ENCODE measurements around the gene THAP4. TPM values are rescaled to one million over a fixed set of nuclear protein-coding genes. Genes with fewer than 3 reads are reported as not detected.
A peak's percentile ranks its signal among the peaks of the same experiment; 100 is the strongest.

THAP4 gene
- total RNA-seq, 1 donor from 2014 or later, result 46.1 TPM

GRCh38 chr2:241649927-241650326 lies 13.0 kb upstream of the THAP4 start:
- intact Hi-C loops (cut with DNase I), result no loop called here
- peaks cover 36% of the 10 kb centered on the region for H3K36me3 ChIP-seq
- H3K27ac ChIP-seq, result no peak overlapping the region
- peaks cover 4% of the 10 kb centered on the region for H3K4me1 ChIP-seq
- TF ChIP-seq CTCF (IDR thresholded peaks at IDR 0.05), result no peak
- ATAC-seq (peak; percentile 37), DNase-seq (peak; percentile 57)
- H3K4me3 ChIP-seq, result no peak overlapping the region
- H3K9me3 ChIP-seq, result no peaks in the 10 kb centered on the region
- H3K27me3 ChIP-seq, result no peaks in the 10 kb centered on the region

- ATAC-seq (no peak), DNase-seq (no peak)
- no peak overlapping the region for H3K4me3 ChIP-seq
- H3K27me3 ChIP-seq, result no peaks in the 10 kb centered on the region
- no peaks in the 10 kb centered on the region for H3K9me3 ChIP-seq
- peaks cover 4% of the 10 kb centered on the region for H3K4me1 ChIP-seq
- H3K27ac ChIP-seq, result no peak overlapping the region
- H3K36me3 ChIP-seq, result peaks cover 30% of the 10 kb centered on the region
- intact Hi-C loops (cut with DNase I), result no loop called here
- TF ChIP-seq CTCF (IDR thresholded peaks at IDR 0.05), result no peak
These were observed 12.4 kb upstream of the THAP4 start for GRCh38 chr2:241649404-241649803.

- DNase-seq (no peak), ATAC-seq (no peak)
- TF ChIP-seq CTCF (IDR thresholded peaks at IDR 0.05), result no peak
- H3K36me3 ChIP-seq, result peaks cover 21% of the 10 kb centered on the region
- no peak overlapping the region for H3K4me3 ChIP-seq
- H3K9me3 ChIP-seq, result no peaks in the 10 kb centered on the region
- intact Hi-C loops (cut with DNase I), result no loop called here
- no peak overlapping the region for H3K27ac ChIP-seq
- H3K27me3 ChIP-seq, result no peaks in the 10 kb centered on the region
- peaks cover 4% of the 10 kb centered on the region for H3K4me1 ChIP-seq
These were observed 11.5 kb upstream of the THAP4 start for GRCh38 chr2:241648453-241648852.

GRCh38 chr2:241645915-241646645 lies 9.1 kb upstream of the THAP4 start:
- ATAC-seq (no peak), DNase-seq (no peak)
- TF ChIP-seq CTCF (IDR thresholded peaks at IDR 0.05), result no peak
- Histone ChIP-seq H3K36me3 (peaks cover under 1% of the 10 kb centered on the region), H3K27ac (no peak overlapping the region), H3K4me3 (no peak overlapping the region), H3K9me3 (no peaks in the 10 kb centered on the region), H3K4me1 (peaks cover 10% of the 10 kb centered on the region), H3K27me3 (no peaks in the 10 kb centered on the region)
- intact Hi-C loops (cut with DNase I), result no loop called here

DNA sequence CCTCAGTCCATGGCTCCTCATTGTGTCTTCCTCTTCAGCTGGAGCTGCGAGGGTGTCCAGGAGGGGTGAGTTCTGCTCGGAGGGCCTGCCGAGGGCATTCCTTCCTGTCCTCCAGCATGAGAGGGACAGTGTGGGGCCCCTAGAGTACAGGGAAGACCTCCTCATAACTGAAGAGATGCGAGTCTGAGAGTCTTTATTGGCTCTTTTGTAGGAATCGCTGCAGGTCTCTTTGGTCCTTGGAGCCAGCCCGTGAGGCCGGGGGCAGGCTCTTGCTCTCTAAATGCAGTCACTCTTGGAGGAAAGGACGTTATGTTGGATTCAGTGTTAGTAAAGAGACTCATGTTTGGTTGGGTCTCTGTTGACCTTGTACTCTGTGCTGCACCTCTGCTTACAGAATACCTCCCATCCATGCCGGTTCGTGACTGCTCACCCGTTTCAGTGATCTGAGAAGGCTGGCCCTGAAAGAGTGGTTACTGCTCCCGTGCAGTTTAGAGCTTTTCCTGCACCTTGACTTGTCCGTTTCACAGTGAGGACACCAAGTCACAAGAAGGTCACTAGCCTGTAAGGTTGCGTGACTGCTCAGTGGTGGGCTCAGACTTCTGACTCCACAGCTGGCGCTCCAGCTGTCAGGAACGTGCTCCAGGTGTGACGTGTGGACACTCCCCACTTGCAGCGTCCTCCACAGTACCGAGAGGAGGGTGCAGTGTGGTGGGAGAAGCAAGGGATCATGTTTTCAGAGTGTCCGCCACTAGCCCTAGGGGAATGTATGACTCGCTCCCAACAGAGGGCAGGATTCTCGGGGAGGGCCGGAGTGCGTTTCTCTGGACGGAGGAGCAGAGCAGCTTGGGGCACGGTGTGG lies 8.3 kb upstream of the THAP4 start:
- intact Hi-C loops (cut with DNase I), result no loop called here
- no peaks in the 10 kb centered on the region for H3K27me3 ChIP-seq
- no peak for ATAC-seq
- no peaks in the 10 kb centered on the region for H3K36me3 ChIP-seq
- no peaks in the 10 kb centered on the region for H3K9me3 ChIP-seq
- no peak overlapping the region for H3K27ac ChIP-seq
- no peak overlapping the region for H3K4me3 ChIP-seq
- no peak for DNase-seq
- peaks cover 18% of the 10 kb centered on the region for H3K4me1 ChIP-seq
- no peak for TF ChIP-seq CTCF (IDR thresholded peaks at IDR 0.05)
